GM12878 (cell line): ENCODE data around the gene MMADHC. TPM values are rescaled to one million over a fixed set of nuclear protein-coding genes. Genes with fewer than 3 reads are reported as not detected.

Experiments
- ATAC-seq: fragments of 200-7000 bp; cut with Tn5 transposase; 3 replicates; pipeline ENCODE4 v1.9.1; 2020; ENCODE audit warnings: mild to moderate bottlenecking, moderate library complexity
- BruUV-seq: library from RNA; stranded (reverse); fragments of 400-500 nt; replicated peaks from 2 replicates; lab custom pipeline; 2021; lab: Mats Ljungman, UMichigan
- CTCF ChIA-PET: fragments of 300-600 bp; sonication (Branson Sonifier 250); formaldehyde crosslinking; extraction: SDS; loops from one replicate; lab custom pipeline; 2021; ENCODE audit warnings: inconsistent platforms; lab: Yijun Ruan, JAX
- POLR2A ChIA-PET: fragments of 350-600 bp; formaldehyde crosslinking; extraction: SDS; loops from one replicate; lab custom pipeline; 2021; ENCODE audit warnings: inconsistent platforms; lab: Charles Lee
- RAD21 ChIA-PET: fragments of 300-600 bp; sonication (Branson Sonifier 250); formaldehyde crosslinking; loops from one replicate; lab custom pipeline; 2023; ENCODE audit warnings: antibody characterized with exemption; ENCODE audit not compliant: unreplicated experiment; lab: Charles Lee
- SMC1A ChIA-PET: fragments of 300-600 bp; sonication (Branson Sonifier 250); formaldehyde crosslinking; loops from one replicate; lab custom pipeline; 2023; ENCODE audit not compliant: unreplicated experiment, uncharacterized antibody; lab: Charles Lee
- DNase-seq: peaks from one replicate; pipeline ENCODE4 v3.0.0-alpha.2; 2011; ENCODE audit warnings: low read depth, low spot score
- FAIRE-seq: peaks from 3 replicates; lab custom pipeline; 2011; peaks lifted over from hg19 to GRCh38; lab: Jason Lieb, UNC
- H2AFZ ChIP-seq: 2 replicates; pipeline ENCODE4 v1.6.0; 2011; ENCODE audit warnings: low read depth, low read length, control low read depth; ENCODE audit not compliant: control insufficient read depth
- H3K27ac ChIP-seq: 2 replicates; pipeline ENCODE4 v1.5.1; 2011; ENCODE audit warnings: control low read depth; ENCODE audit not compliant: control insufficient read depth, insufficient read depth
- H3K27me3 ChIP-seq, 2 experiments: replicated peaks in 1 of 2; 2 replicates each; pipeline versions ENCODE4 v1.6.0 to v1.6.1; 2011; ENCODE audit warnings: low read length in 1 of 2; ENCODE audit not compliant: control insufficient read depth in 2 of 2, insufficient read depth in 2 of 2
- H3K36me3 ChIP-seq, 2 experiments: 2 replicates each; pipeline ENCODE4 v1.5.1; 2011; ENCODE audit warnings: low read length in 1 of 2; ENCODE audit not compliant: control insufficient read depth in 2 of 2, insufficient read depth in 2 of 2
- H3K4me1 ChIP-seq: 2 replicates; pipeline ENCODE4 v1.6.1; 2011; ENCODE audit warnings: mild to moderate bottlenecking, low read length, moderate library complexity, mixed read lengths; ENCODE audit not compliant: control insufficient read depth, insufficient read depth
- H3K4me2 ChIP-seq: 2 replicates; pipeline ENCODE4 v1.6.0; 2011; ENCODE audit warnings: control low read depth; ENCODE audit not compliant: control insufficient read depth, insufficient read depth
- H3K4me3 ChIP-seq: fragments of 200-600 bp; sonication (generic); 2 replicates; pipeline ENCODE4 v1.5.1; 2016
- H3K79me2 ChIP-seq: 2 replicates; pipeline ENCODE4 v1.6.0; 2011; ENCODE audit warnings: low read length; ENCODE audit not compliant: control insufficient read depth, insufficient read depth
- H3K9ac ChIP-seq: 2 replicates; pipeline ENCODE4 v1.8.0; 2011; ENCODE audit warnings: low read length, control low read depth, mixed read lengths; ENCODE audit not compliant: control insufficient read depth, insufficient read depth
- H3K9me3 ChIP-seq: replicated peaks from 3 replicates; pipeline ENCODE4 v1.5.1; 2011; ENCODE audit warnings: mild to moderate bottlenecking, low read length; ENCODE audit not compliant: control insufficient read depth, insufficient read depth
- H4K20me1 ChIP-seq: 2 replicates; pipeline ENCODE4 v1.6.0; 2011; ENCODE audit not compliant: control insufficient read depth, insufficient read depth
- BHLHE40 ChIP-seq, 2 experiments: fragments of 450-650 bp in 1 of 2; IDR thresholded peaks; 2 replicates each; pipeline ENCODE4 v1.6.1; 2011 to 2017; ENCODE audit warnings: low read depth in 2 of 2, borderline replicate concordance in 1 of 2, improper control_type of control experiment in 1 of 2, low read length in 1 of 2, mild to moderate bottlenecking in 1 of 2
- CHD1 ChIP-seq: IDR thresholded peaks from 2 replicates; pipeline ENCODE4 v1.6.1; 2012; ENCODE audit warnings: low read depth, low read length, improper control_type of control experiment
- CUX1 ChIP-seq: IDR thresholded peaks from 2 replicates; pipeline ENCODE4 v1.6.1; 2012; ENCODE audit warnings: improper control_type of control experiment, low read depth, low read length; ENCODE audit not compliant: insufficient replicate concordance
- E2F8 ChIP-seq: fragments of 450-650 bp; IDR thresholded peaks from 2 replicates; pipeline ENCODE4 v1.6.1; 2018; ENCODE audit warnings: mild to moderate bottlenecking, low read depth, moderate library complexity; ENCODE audit not compliant: partially characterized antibody
- EED ChIP-seq: sonication (generic); IDR thresholded peaks from 2 replicates; pipeline ENCODE4 v1.6.1; 2016; ENCODE audit warnings: antibody characterized with exemption, low read depth
- SKIL ChIP-seq: fragments of 450-650 bp; IDR thresholded peaks from 2 replicates; pipeline ENCODE4 v1.6.1; 2017; ENCODE audit warnings: mild to moderate bottlenecking, low read depth, inconsistent platforms; ENCODE audit not compliant: poor library complexity, severe bottlenecking
- SRF ChIP-seq, 2 experiments: IDR thresholded peaks; 2 replicates each; pipeline ENCODE4 v1.6.1; 2011; ENCODE audit warnings: low read depth in 2 of 2, low read length in 2 of 2, mild to moderate bottlenecking in 1 of 2, moderate library complexity in 1 of 2
- TBL1XR1 ChIP-seq: IDR thresholded peaks from 2 replicates; pipeline ENCODE4 v1.6.1; 2012; ENCODE audit warnings: low read depth, low read length, improper control_type of control experiment
- WGBS: methylation state at CpG from one replicate; pipeline ENCODE4 v1.1.6; 2016; ENCODE audit warnings: low lambda C conversion rate; ENCODE audit not compliant: insufficient replicate concordance, insufficient coverage; ENCODE audit errors: missing lambda C conversion rate; 5-methylcytosine and 5-hydroxymethylcytosine counted together
- in situ Hi-C: fragments of 300-500 bp; cut with MboI; formaldehyde crosslinking; loops from 9 replicates; pipeline ENCODE4 v1.14.3; 2018; ENCODE audit warnings: mixed read lengths
- intact Hi-C: fragments of 100-400 bp; cut with micrococcal nuclease; formaldehyde crosslinking; loops from one replicate; pipeline ENCODE4 v1.14.2; 2022; ENCODE audit not compliant: unreplicated experiment
- polyA plus RNA-seq, 11 experiments: library from polyadenylated mRNA; depleted of rRNA in 4 of 11; unstranded in 6 of 11; stranded (reverse) in 5 of 11; fragments of >200 nt; fragmentation: Nextera tagmentation in 4 of 11; fragmentation: Illumina TruSeq in 1 of 11; extraction: Ambion mirVana in 4 of 11; extraction: Trizol in 1 of 11; gene quantifications; 1 replicate in 1 of 11; 2 replicates in 10 of 11; pipeline versions ENCODE4 v1.2.1 to v1.2.3, GENCODE V29; 2011 to 2016; ENCODE audit warnings: inconsistent platforms in 2 of 11, missing spikeins in 2 of 11, low read depth in 1 of 11
- total RNA-seq, 4 experiments: library from RNA; depleted of rRNA in 3 of 4; stranded (reverse); fragments of >200 nt in 3 of 4; fragmentation: Illumina TruSeq in 1 of 4; extraction: Trizol in 1 of 4; gene quantifications; 2 replicates each; pipeline versions ENCODE4 v1.2.1 to v1.2.3, GENCODE V29; 2013 to 2021
- TF ChIP-seq, protein P1 (sequence below): IDR thresholded peaks from 2 replicates; pipeline ENCODE4 v1.6.1; 2011; ENCODE audit warnings: borderline replicate concordance, low read depth, mild to moderate bottlenecking, moderate library complexity, mixed read lengths, low read length; ENCODE audit not compliant: insufficient read depth; ENCODE audit errors: extremely low read length

MMADHC gene
- total and polyA plus RNA-seq, 10 of the 15 experiments (the other 5 are each of a cell fraction or from before 2014, with no cell fraction given): 93.6 to 415 (median 147) TPM

- no peaks in the 10 kb centered on the region for H3K9me3 ChIP-seq
- H3K27me3 ChIP-seq: no peaks in the 10 kb centered on the region
- H3K4me2 ChIP-seq: no peak overlapping the region
- DNase-seq: no peak
- 84% methylated on average over 5 of the region's 5 CpGs for WGBS
- no peaks in the 10 kb centered on the region for H4K20me1 ChIP-seq
- ATAC-seq: no peak
- H3K36me3 ChIP-seq: no peaks in the 10 kb centered on the region
- SMC1A ChIA-PET: interaction anchor here (5.1 kb wide), 1 partner anchor 541 kb away, joined by 84 read pairs; no protein-coding TSS in a partner anchor
- no peak overlapping the region for H3K4me3 ChIP-seq
- intact Hi-C loops (loop anchor here (5.0 kb wide), 4 partner anchors 122 to 632 kb away; partner anchors contain the start of gene LYPD6), in situ Hi-C loops (loop anchor here (5.0 to 25.0 kb wide), 2 partner anchors 542 to 1597 kb away; no protein-coding TSS in a partner anchor)
- FAIRE-seq: no peak
- BruUV-seq: no TSS peak
- H3K9ac ChIP-seq: no peak overlapping the region
- no peaks in the 10 kb centered on the region for H3K4me1 ChIP-seq
- POLR2A ChIA-PET: no interaction called here
- RAD21 ChIA-PET: no interaction called here
- no peak overlapping the region for H3K27ac ChIP-seq
- CTCF ChIA-PET: interaction anchor here (0.6 to 5.2 kb wide), 3 partner anchors 27 to 542 kb away, joined by 3 to 166 read pairs (median 3); no protein-coding TSS in a partner anchor
- no peaks in the 10 kb centered on the region for H3K79me2 ChIP-seq
- no peak overlapping the region for H2AFZ ChIP-seq
- TF ChIP-seq EED: no peak
- no peak for TF ChIP-seq TBL1XR1
- no peak for TF ChIP-seq E2F8
- TF ChIP-seq SKIL: no peak
- no peak for TF ChIP-seq SRF (IDR thresholded peaks at IDR 0.05; ENCODE audit: low read depth in 2 of 2, low read length in 2 of 2)
- TF ChIP-seq CUX1: no peak
- no peak for TF ChIP-seq BHLHE40 (IDR thresholded peaks at IDR 0.05; ENCODE audit: borderline replicate concordance in 1 of 2, low read depth in 2 of 2, low read length in 1 of 2)
- TF ChIP-seq, protein P1, sequence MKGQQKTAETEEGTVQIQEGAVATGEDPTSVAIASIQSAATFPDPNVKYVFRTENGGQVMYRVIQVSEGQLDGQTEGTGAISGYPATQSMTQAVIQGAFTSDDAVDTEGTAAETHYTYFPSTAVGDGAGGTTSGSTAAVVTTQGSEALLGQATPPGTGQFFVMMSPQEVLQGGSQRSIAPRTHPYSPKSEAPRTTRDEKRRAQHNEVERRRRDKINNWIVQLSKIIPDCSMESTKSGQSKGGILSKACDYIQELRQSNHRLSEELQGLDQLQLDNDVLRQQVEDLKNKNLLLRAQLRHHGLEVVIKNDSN: no peak
- TF ChIP-seq CHD1: no peak
Measured at GRCh38 chr2:149559341-149560068, 28.1 kb downstream of the MMADHC start.
